HCT116 (cell line): ENCODE data around the gene RCC2.

Experiments
- CBX3 ChIP-seq: IDR thresholded peaks from 2 replicates; pipeline ENCODE4 v1.6.1; 2012; ENCODE audit warnings: low read depth
- EZH2 ChIP-seq: fragments of 200-600 bp; sonication (generic); IDR thresholded peaks from 2 replicates; pipeline ENCODE4 v1.6.1; 2017; ENCODE audit warnings: antibody characterized with exemption, mixed run types
- EZH2phosphoT487 ChIP-seq: fragments of 200-600 bp; IDR thresholded peaks from 2 replicates; pipeline ENCODE4 v1.6.1; 2018; ENCODE audit warnings: antibody characterized with exemption, borderline replicate concordance
- FOSL1 ChIP-seq: IDR thresholded peaks from 2 replicates; pipeline ENCODE4 v1.6.1; 2012; ENCODE audit warnings: low read depth
- POLR2A ChIP-seq: IDR thresholded peaks from 2 replicates; pipeline ENCODE4 v1.7.0; 2011; ENCODE audit warnings: borderline replicate concordance; ENCODE audit not compliant: insufficient read depth, insufficient read length; ENCODE audit errors: extremely low read depth
- POLR2AphosphoS5 ChIP-seq: IDR thresholded peaks from 2 replicates; pipeline ENCODE4 v1.6.1; 2011; ENCODE audit warnings: mild to moderate bottlenecking, low read depth, low read length, moderate library complexity
- SIN3A ChIP-seq: IDR thresholded peaks from 2 replicates; pipeline ENCODE4 v1.6.1; 2012; ENCODE audit warnings: low read depth
- SRF ChIP-seq: IDR thresholded peaks from 2 replicates; pipeline ENCODE4 v1.6.1; 2012; ENCODE audit warnings: low read depth
- ZBTB33 ChIP-seq: IDR thresholded peaks from 2 replicates; pipeline ENCODE4 v1.6.1; 2011; ENCODE audit warnings: mild to moderate bottlenecking, low read length, moderate library complexity; ENCODE audit not compliant: insufficient replicate concordance; ENCODE audit errors: extremely low read depth
- ZFX ChIP-seq: fragments of 450-650 bp; IDR thresholded peaks from 2 replicates; pipeline ENCODE4 v1.6.1; 2017
- ZNF274 ChIP-seq: fragments of 200-500 bp; sonication (Bioruptor generic); IDR thresholded peaks from 2 replicates; pipeline ENCODE4 v1.6.1; 2014; ENCODE audit warnings: mild to moderate bottlenecking, low read depth, low read length, inconsistent platforms
- TF ChIP-seq, protein P1 (sequence below), 3 experiments: fragments of 200-600 bp in 1 of 3; sonication (generic) in 1 of 3; IDR thresholded peaks in 2 of 3; conservative IDR thresholded peaks in 1 of 3; 2 replicates each; pipeline ENCODE4 v1.5.1; 2012 to 2017; ENCODE audit warnings: low read depth in 2 of 3, low read length in 2 of 3, antibody characterized with exemption in 1 of 3, borderline replicate concordance in 1 of 3, control low read depth in 1 of 3, mild to moderate bottlenecking in 1 of 3, mixed read lengths in 1 of 3, mixed run types in 1 of 3, moderate library complexity in 1 of 3; ENCODE audit not compliant: insufficient read depth in 1 of 3
- TF ChIP-seq, protein P2 (sequence below): IDR thresholded peaks from 2 replicates; pipeline ENCODE4 v1.6.1; 2012; ENCODE audit warnings: low read depth

GRCh38 chr1:17440827-17441168 lies 1.3 kb upstream of the RCC2 start:
- TF ChIP-seq SIN3A (no peak), EZH2 (no peak), POLR2A (no peak), FOSL1 (no peak), POLR2AphosphoS5 (no peak), CBX3 (no peak), EZH2phosphoT487 (no peak), SRF (no peak), ZBTB33 (no peak), ZNF274 (no peak), ZFX (no peak)
- TF ChIP-seq, protein P1, sequence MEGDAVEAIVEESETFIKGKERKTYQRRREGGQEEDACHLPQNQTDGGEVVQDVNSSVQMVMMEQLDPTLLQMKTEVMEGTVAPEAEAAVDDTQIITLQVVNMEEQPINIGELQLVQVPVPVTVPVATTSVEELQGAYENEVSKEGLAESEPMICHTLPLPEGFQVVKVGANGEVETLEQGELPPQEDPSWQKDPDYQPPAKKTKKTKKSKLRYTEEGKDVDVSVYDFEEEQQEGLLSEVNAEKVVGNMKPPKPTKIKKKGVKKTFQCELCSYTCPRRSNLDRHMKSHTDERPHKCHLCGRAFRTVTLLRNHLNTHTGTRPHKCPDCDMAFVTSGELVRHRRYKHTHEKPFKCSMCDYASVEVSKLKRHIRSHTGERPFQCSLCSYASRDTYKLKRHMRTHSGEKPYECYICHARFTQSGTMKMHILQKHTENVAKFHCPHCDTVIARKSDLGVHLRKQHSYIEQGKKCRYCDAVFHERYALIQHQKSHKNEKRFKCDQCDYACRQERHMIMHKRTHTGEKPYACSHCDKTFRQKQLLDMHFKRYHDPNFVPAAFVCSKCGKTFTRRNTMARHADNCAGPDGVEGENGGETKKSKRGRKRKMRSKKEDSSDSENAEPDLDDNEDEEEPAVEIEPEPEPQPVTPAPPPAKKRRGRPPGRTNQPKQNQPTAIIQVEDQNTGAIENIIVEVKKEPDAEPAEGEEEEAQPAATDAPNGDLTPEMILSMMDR (IDR thresholded peaks at IDR 0.05 in 2 of 3, conservative IDR thresholded peaks at IDR 0.05 in 1 of 3; ENCODE audit: borderline replicate concordance in 1 of 3, insufficient read depth in 1 of 3, low read depth in 2 of 3, low read length in 2 of 3), result no peak
- TF ChIP-seq, protein P2, sequence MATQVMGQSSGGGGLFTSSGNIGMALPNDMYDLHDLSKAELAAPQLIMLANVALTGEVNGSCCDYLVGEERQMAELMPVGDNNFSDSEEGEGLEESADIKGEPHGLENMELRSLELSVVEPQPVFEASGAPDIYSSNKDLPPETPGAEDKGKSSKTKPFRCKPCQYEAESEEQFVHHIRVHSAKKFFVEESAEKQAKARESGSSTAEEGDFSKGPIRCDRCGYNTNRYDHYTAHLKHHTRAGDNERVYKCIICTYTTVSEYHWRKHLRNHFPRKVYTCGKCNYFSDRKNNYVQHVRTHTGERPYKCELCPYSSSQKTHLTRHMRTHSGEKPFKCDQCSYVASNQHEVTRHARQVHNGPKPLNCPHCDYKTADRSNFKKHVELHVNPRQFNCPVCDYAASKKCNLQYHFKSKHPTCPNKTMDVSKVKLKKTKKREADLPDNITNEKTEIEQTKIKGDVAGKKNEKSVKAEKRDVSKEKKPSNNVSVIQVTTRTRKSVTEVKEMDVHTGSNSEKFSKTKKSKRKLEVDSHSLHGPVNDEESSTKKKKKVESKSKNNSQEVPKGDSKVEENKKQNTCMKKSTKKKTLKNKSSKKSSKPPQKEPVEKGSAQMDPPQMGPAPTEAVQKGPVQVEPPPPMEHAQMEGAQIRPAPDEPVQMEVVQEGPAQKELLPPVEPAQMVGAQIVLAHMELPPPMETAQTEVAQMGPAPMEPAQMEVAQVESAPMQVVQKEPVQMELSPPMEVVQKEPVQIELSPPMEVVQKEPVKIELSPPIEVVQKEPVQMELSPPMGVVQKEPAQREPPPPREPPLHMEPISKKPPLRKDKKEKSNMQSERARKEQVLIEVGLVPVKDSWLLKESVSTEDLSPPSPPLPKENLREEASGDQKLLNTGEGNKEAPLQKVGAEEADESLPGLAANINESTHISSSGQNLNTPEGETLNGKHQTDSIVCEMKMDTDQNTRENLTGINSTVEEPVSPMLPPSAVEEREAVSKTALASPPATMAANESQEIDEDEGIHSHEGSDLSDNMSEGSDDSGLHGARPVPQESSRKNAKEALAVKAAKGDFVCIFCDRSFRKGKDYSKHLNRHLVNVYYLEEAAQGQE, result no peak
